VCaP (cell line): ENCODE data around the gene RNF157.

ENCODE experiments used
- H3K27ac ChIP-seq: fragments of 450-650 bp; 2 replicates; pipeline ENCODE4 v1.5.1; 2017
- CTCF ChIP-seq: fragments of 450-650 bp; conservative IDR thresholded peaks from 2 replicates; pipeline ENCODE4 v1.5.1; 2017; ENCODE audit warnings: mild to moderate bottlenecking, moderate library complexity

Gene RNF157

DNA sequence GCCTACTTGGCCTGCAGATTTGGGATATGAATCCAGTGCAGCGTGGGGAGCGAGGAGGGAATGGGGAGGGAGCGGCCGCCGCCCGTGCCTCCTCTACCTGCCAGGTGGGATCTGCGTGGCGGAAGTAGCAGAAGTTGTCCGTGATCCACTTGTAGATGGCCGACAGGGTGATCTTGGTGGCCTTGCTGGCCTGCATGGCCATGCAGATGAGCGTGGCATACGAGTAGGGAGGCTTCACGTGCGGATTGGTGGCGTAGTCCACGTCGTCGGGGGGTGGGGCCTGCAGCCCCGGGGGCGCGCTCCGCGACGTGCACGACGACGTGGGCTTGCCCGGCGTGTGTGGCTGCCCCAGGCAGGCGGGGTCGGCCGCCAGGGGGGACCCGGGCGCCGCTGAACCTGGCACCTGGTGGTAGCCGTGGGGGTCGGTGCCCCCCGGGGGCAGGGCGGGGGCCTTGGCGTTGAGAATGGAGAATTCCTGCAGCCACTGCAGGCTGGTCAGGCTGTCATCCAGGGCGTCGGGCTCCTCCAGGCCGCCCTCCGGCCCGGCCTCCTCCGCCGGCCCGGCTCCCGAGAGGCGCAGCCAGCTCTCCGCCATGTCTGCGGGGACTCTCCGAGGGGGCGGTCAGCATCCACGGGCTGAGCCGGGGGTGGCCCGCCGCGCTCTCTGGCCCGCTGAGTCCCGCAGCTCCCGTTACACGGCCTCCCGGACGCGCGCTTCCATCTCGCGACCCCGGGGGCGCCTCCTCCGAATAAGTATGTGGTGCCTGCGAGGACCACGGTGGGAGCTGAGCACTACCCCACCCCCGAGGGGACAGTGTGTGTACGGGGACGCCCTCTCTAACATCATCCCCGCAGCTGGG, 100.3 kb downstream of the RNF157 start:
- no peak overlapping the region for H3K27ac ChIP-seq
- TF ChIP-seq CTCF: no peak

GRCh38 chr17:76138896-76139752, 101.2 kb downstream of the RNF157 start:
- no peak overlapping the region for H3K27ac ChIP-seq
- TF ChIP-seq CTCF: no peak

GRCh38 chr17:76138234-76138895, 101.9 kb downstream of the RNF157 start:
- H3K27ac ChIP-seq: no peak overlapping the region

DNA sequence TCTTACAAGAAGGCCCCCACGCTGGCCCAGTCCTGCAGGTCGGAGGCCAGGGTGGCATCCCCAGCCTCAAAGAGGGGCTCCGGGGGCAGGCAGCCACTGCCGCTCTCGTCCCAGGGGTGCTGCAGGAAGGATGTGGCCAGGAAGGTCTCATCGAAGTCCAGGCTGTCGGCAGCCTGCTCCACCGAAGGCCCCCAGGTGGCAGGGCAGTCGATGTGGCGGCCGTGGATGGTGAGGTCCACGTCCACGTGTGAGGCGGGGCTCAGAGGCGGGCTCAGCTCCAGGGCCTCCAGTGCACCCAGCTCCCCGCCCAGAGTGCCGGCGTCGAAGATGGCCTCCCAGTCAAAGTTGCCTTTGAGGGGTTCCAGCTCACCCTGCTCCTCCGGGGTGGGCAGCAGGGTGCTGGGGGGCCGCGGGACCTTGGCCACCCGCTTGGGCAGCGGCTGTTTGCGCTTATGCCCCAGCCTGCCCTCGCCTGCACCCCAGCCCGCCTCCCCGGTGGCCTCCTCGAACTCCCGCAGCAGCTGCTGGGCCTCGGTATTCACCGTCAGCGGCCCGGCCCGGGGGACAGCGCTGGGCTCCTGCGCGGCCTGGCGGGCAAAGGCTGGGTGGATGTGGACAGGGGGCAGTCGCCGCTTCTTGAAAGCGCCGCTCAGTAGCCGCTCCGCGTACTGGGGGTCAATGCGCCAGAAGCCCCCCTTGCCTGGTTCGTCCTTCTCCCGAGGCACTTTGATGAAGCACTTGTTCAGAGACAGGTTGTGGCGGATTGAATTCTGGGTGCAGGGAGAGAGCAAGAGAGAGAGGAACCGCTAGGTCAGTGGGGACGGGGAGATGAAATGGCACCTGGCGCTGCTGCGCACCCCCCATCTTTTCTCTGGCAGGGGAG, 102.7 kb downstream of the RNF157 start:
- H3K27ac ChIP-seq: no peak overlapping the region

More at GRCh38 chr17:76138234-76138895, 101.9 kb downstream of the RNF157 start:
- TF ChIP-seq CTCF: no peak

GRCh38 chr17:76137001-76137350, 103.3 kb downstream of the RNF157 start:
- no peak for TF ChIP-seq CTCF
- no peak overlapping the region for H3K27ac ChIP-seq

More for the DNA sequence above, 102.7 kb downstream of the RNF157 start:
- TF ChIP-seq CTCF: no peak

- TF ChIP-seq CTCF: no peak
Observed at GRCh38 chr17:76136276-76137000, 103.9 kb downstream of the RNF157 start.

More at GRCh38 chr17:76136276-76137000, 103.9 kb downstream of the RNF157 start:
- H3K27ac ChIP-seq: no peak overlapping the region
